HAP-1 (cell line): ENCODE data around the gene CPAMD8.
"Not testable (repeated sequence)": the region's sequence is repeated elsewhere in the genome, so short reads cannot be mapped to it uniquely, and the experiment has no call there.

Experiments
- DNase-seq, 2 experiments: peaks; one replicate each; pipeline ENCODE4 v3.0.0-alpha.2; 2016 to 2020; ENCODE audit warnings: low spot score in 2 of 2
- H3K27me3 ChIP-seq: fragments of 250-450 bp; sonication (Bioruptor Pico); 2 replicates; pipeline ENCODE4 v1.5.1; 2020; ENCODE audit warnings: low read depth, mild to moderate bottlenecking, moderate library complexity
- H3K36me3 ChIP-seq: fragments of 250-450 bp; sonication (Bioruptor Pico); replicated peaks from 2 replicates; pipeline ENCODE4 v1.5.1; 2020; ENCODE audit warnings: mild to moderate bottlenecking
- H3K4me1 ChIP-seq: fragments of 250-450 bp; sonication (Bioruptor Pico); 2 replicates; pipeline ENCODE4 v1.5.1; 2020; ENCODE audit warnings: mild to moderate bottlenecking
- H3K4me3 ChIP-seq: fragments of 250-450 bp; sonication (Bioruptor Pico); 2 replicates; pipeline ENCODE4 v1.5.1; 2020; ENCODE audit warnings: mild to moderate bottlenecking, moderate library complexity
- H3K9me3 ChIP-seq: fragments of 250-450 bp; sonication (Bioruptor Pico); 2 replicates; pipeline ENCODE4 v1.5.1; 2020; ENCODE audit warnings: mild to moderate bottlenecking, moderate library complexity
- in situ Hi-C: fragments of 300-500 bp; cut with MboI; formaldehyde crosslinking; loops from 3 replicates; pipeline ENCODE4 v1.14.3; 2020; ENCODE audit warnings: low sequenced_read_pairs, inconsistent platforms, mixed read lengths

The CPAMD8 gene

GRCh38 chr19:16943942-16944625 lies 82.5 kb downstream of the CPAMD8 start:
- H3K4me3 ChIP-seq: no peak overlapping the region
- H3K27me3 ChIP-seq: no peaks in the 10 kb centered on the region
- H3K4me1 ChIP-seq: no peaks in the 10 kb centered on the region
- H3K9me3 ChIP-seq: no peaks in the 10 kb centered on the region
- no peaks in the 10 kb centered on the region for H3K36me3 ChIP-seq
- DNase-seq: no peak
- in situ Hi-C loops: no loop called here

GRCh38 chr19:16943090-16943489 lies 83.5 kb downstream of the CPAMD8 start:
- H3K36me3 ChIP-seq, H3K4me3 ChIP-seq, H3K27me3 ChIP-seq, in situ Hi-C loops, DNase-seq, H3K4me1 ChIP-seq, H3K9me3 ChIP-seq: not testable (repeated sequence)

- Histone ChIP-seq H3K9me3 (no peaks in the 10 kb centered on the region), H3K4me1 (no peaks in the 10 kb centered on the region), H3K4me3 (no peak overlapping the region), H3K36me3 (no peaks in the 10 kb centered on the region), H3K27me3 (no peaks in the 10 kb centered on the region)
- in situ Hi-C loops: no loop called here
- DNase-seq: no peak
Observed at GRCh38 chr19:16942583-16942982, 84.0 kb downstream of the CPAMD8 start.

GRCh38 chr19:16940626-16941025 lies 86.0 kb downstream of the CPAMD8 start:
- Histone ChIP-seq H3K27me3 (no peaks in the 10 kb centered on the region), H3K9me3 (no peaks in the 10 kb centered on the region), H3K4me3 (no peak overlapping the region), H3K36me3 (no peaks in the 10 kb centered on the region), H3K4me1 (no peaks in the 10 kb centered on the region)
- no peak for DNase-seq
- in situ Hi-C loops: no loop called here

- H3K4me3 ChIP-seq, H3K4me1 ChIP-seq, in situ Hi-C loops, H3K9me3 ChIP-seq, H3K36me3 ChIP-seq, H3K27me3 ChIP-seq, DNase-seq: not testable (repeated sequence)
Observed at GRCh38 chr19:16940063-16940462, 86.5 kb downstream of the CPAMD8 start.

- DNase-seq: no peak
- no peaks in the 10 kb centered on the region for H3K36me3 ChIP-seq
- no peak overlapping the region for H3K4me3 ChIP-seq
- H3K4me1 ChIP-seq: no peaks in the 10 kb centered on the region
- in situ Hi-C loops: no loop called here
- H3K27me3 ChIP-seq: no peaks in the 10 kb centered on the region
- H3K9me3 ChIP-seq: no peaks in the 10 kb centered on the region
Observed at GRCh38 chr19:16938211-16938610, 88.4 kb downstream of the CPAMD8 start.

GRCh38 chr19:16937796-16938195 lies 88.8 kb downstream of the CPAMD8 start:
- H3K27me3 ChIP-seq, H3K4me3 ChIP-seq, DNase-seq, H3K9me3 ChIP-seq, in situ Hi-C loops, H3K4me1 ChIP-seq, H3K36me3 ChIP-seq: not testable (repeated sequence)

GRCh38 chr19:16936901-16937300 lies 89.7 kb downstream of the CPAMD8 start:
- H3K36me3 ChIP-seq: no peaks in the 10 kb centered on the region
- no peaks in the 10 kb centered on the region for H3K4me1 ChIP-seq
- H3K27me3 ChIP-seq: no peaks in the 10 kb centered on the region
- no peaks in the 10 kb centered on the region for H3K9me3 ChIP-seq
- in situ Hi-C loops: no loop called here
- no peak for DNase-seq
- H3K4me3 ChIP-seq: no peak overlapping the region

GRCh38 chr19:16934489-16934888 lies 92.1 kb downstream of the CPAMD8 start:
- no peaks in the 10 kb centered on the region for H3K4me1 ChIP-seq
- DNase-seq: no peak
- no peaks in the 10 kb centered on the region for H3K36me3 ChIP-seq
- in situ Hi-C loops: no loop called here
- H3K4me3 ChIP-seq: no peak overlapping the region
- no peaks in the 10 kb centered on the region for H3K9me3 ChIP-seq
- H3K27me3 ChIP-seq: no peaks in the 10 kb centered on the region

- no peaks in the 10 kb centered on the region for H3K27me3 ChIP-seq
- no peak for DNase-seq
- H3K9me3 ChIP-seq: no peaks in the 10 kb centered on the region
- H3K4me3 ChIP-seq: no peak overlapping the region
- in situ Hi-C loops: no loop called here
- H3K4me1 ChIP-seq: no peaks in the 10 kb centered on the region
- H3K36me3 ChIP-seq: no peaks in the 10 kb centered on the region
Observed at GRCh38 chr19:16931306-16931705, 95.3 kb downstream of the CPAMD8 start.

- Histone ChIP-seq H3K9me3 (no peaks in the 10 kb centered on the region), H3K4me3 (no peak overlapping the region), H3K36me3 (no peaks in the 10 kb centered on the region), H3K27me3 (no peaks in the 10 kb centered on the region), H3K4me1 (no peaks in the 10 kb centered on the region)
- DNase-seq: no peak
- in situ Hi-C loops: no loop called here
Observed at GRCh38 chr19:16930753-16931152, 95.9 kb downstream of the CPAMD8 start.

GRCh38 chr19:16928916-16929315 lies 97.7 kb downstream of the CPAMD8 start:
- Histone ChIP-seq H3K27me3 (no peaks in the 10 kb centered on the region), H3K4me3 (no peak overlapping the region), H3K9me3 (no peaks in the 10 kb centered on the region), H3K4me1 (no peaks in the 10 kb centered on the region), H3K36me3 (no peaks in the 10 kb centered on the region)
- DNase-seq: no peak
- in situ Hi-C loops: no loop called here

- Histone ChIP-seq H3K4me3 (no peak overlapping the region), H3K9me3 (no peaks in the 10 kb centered on the region), H3K4me1 (no peaks in the 10 kb centered on the region), H3K27me3 (no peaks in the 10 kb centered on the region), H3K36me3 (no peaks in the 10 kb centered on the region)
- in situ Hi-C loops: no loop called here
- no peak for DNase-seq
Observed at GRCh38 chr19:16928351-16928750, 98.3 kb downstream of the CPAMD8 start.

- in situ Hi-C loops: no loop called here
- Histone ChIP-seq H3K9me3 (no peaks in the 10 kb centered on the region), H3K36me3 (no peaks in the 10 kb centered on the region), H3K4me3 (no peak overlapping the region), H3K27me3 (no peaks in the 10 kb centered on the region), H3K4me1 (no peaks in the 10 kb centered on the region)
- no peak for DNase-seq
Observed at GRCh38 chr19:16927883-16928282, 98.7 kb downstream of the CPAMD8 start.

- no peaks in the 10 kb centered on the region for H3K36me3 ChIP-seq
- in situ Hi-C loops: no loop called here
Observed at GRCh38 chr19:16922949-16923348, 103.7 kb downstream of the CPAMD8 start.

More at GRCh38 chr19:16922949-16923348, 103.7 kb downstream of the CPAMD8 start:
- Histone ChIP-seq H3K4me3 (no peak overlapping the region), H3K9me3 (no peaks in the 10 kb centered on the region), H3K4me1 (no peaks in the 10 kb centered on the region), H3K27me3 (no peaks in the 10 kb centered on the region)
- no peak for DNase-seq
